Spleen (tissue), 11 donors: ENCODE results near the gene TC2N. TPM values are rescaled to one million over a fixed set of nuclear protein-coding genes. Genes with fewer than 3 reads are reported as not detected.

Experiments
- DNase-seq: peaks from one replicate; pipeline ENCODE4 v3.0.0-alpha.2; 2020
- H3K27ac ChIP-seq, 8 donors: fragments of 200-600 bp; sonication (generic) in 7 of 8; 1 replicate in 4 of 8; 2 replicates in 4 of 8; pipeline versions ENCODE4 v1.5.0 to v1.8.0; 2016 to 2021; ENCODE audit warnings: inconsistent platforms in 4 of 8, mild to moderate bottlenecking in 4 of 8, moderate library complexity in 1 of 8
- H3K27me3 ChIP-seq, 7 donors: fragments of 200-600 bp; sonication (generic) in 6 of 7; replicated peaks in 1 of 7; 1 replicate in 4 of 7; 2 replicates in 3 of 7; pipeline versions ENCODE4 v1.5.0 to v1.8.0; 2016 to 2021; ENCODE audit warnings: inconsistent platforms in 3 of 7, mild to moderate bottlenecking in 1 of 7
- H3K36me3 ChIP-seq, 6 donors: fragments of 200-600 bp; sonication (generic) in 5 of 6; 1 replicate in 4 of 6; 2 replicates in 2 of 6; pipeline versions ENCODE4 v1.5.0 to v1.8.0; 2016 to 2021; ENCODE audit warnings: inconsistent platforms in 2 of 6
- H3K4me1 ChIP-seq, 6 donors: fragments of 200-600 bp; sonication (generic) in 5 of 6; 1 replicate in 3 of 6; 2 replicates in 3 of 6; pipeline versions ENCODE4 v1.5.0 to v1.8.0; 2016 to 2021; ENCODE audit warnings: inconsistent platforms in 3 of 6
- H3K4me3 ChIP-seq, 8 donors: fragments of 200-600 bp; sonication (generic) in 7 of 8; 1 replicate in 4 of 8; 2 replicates in 4 of 8; pipeline versions ENCODE4 v1.5.0 to v1.8.0; 2016 to 2021; ENCODE audit warnings: inconsistent platforms in 4 of 8, mild to moderate bottlenecking in 4 of 8, moderate library complexity in 2 of 8
- H3K9me3 ChIP-seq, 8 donors: fragments of 200-600 bp; sonication (generic) in 7 of 8; 1 replicate in 4 of 8; 2 replicates in 4 of 8; pipeline versions ENCODE4 v1.5.0 to v1.8.0; 2016 to 2021; ENCODE audit warnings: inconsistent platforms in 4 of 8
- CTCF ChIP-seq, 11 experiments: fragments of 200-600 bp in 7 of 11; fragments of 450-650 bp in 4 of 11; sonication (generic) in 4 of 11; IDR thresholded peaks in 8 of 11; conservative IDR thresholded peaks in 3 of 11; 1 replicate in 7 of 11; 2 replicates in 4 of 11; pipeline versions ENCODE4 v1.4.0 to v1.8.0; 2016 to 2021; ENCODE audit warnings: antibody characterized with exemption in 11 of 11, inconsistent platforms in 4 of 11, mild to moderate bottlenecking in 1 of 11
- POLR2A ChIP-seq, 3 donors: fragments of 450-650 bp; IDR thresholded peaks; one replicate each; pipeline ENCODE4 v1.5.1; 2017; ENCODE audit warnings: antibody characterized with exemption in 3 of 3, mild to moderate bottlenecking in 1 of 3
- POLR2AphosphoS5 ChIP-seq, 3 donors: sonication (generic); formaldehyde crosslinking; IDR thresholded peaks; one replicate each; pipeline ENCODE4 v1.5.1; 2017; ENCODE audit warnings: antibody characterized with exemption in 3 of 3
- WGBS, 5 donors: extraction: QIAGEN DNeasy Blood & Tissue Kit in 3 of 5; methylation state at CpG; one replicate each; pipeline versions ENCODE4 v1.1.5 to v1.1.7; 2013 to 2018; 5-methylcytosine and 5-hydroxymethylcytosine counted together
- intact Hi-C: fragments of 100-400 bp; cut with DNase I; formaldehyde crosslinking; loops from one replicate; pipeline ENCODE4 v1.15.0; 2023; ENCODE audit warnings: low total_unique reads
- polyA plus RNA-seq, 3 donors: library from polyadenylated mRNA; stranded (reverse); fragments of 200-250 nt; gene quantifications; one replicate each; pipeline ENCODE4 v1.2.1, GENCODE V29; 2013
- total RNA-seq, 7 donors: library from RNA; depleted of rRNA in 3 of 7; stranded (reverse); fragments of >200 nt in 3 of 7; fragmentation: NEBNext Ultra II Directional in 4 of 7; extraction: Animal tissue kit (Norgen Biotek cat#: 25700) in 4 of 7; gene quantifications; one replicate each; pipeline versions ENCODE4 v1.1.0 to v1.2.1, GENCODE V29; 2016 to 2021
- donor health status: healthy with polysubstance abuse.
- donor health status: DM: no; HTN: no; CAD: no; lungs with moderate emphysema.
- donor health status: DM: no; HTN: no; CAD: no.
- donor health status: Bipolar disorder and iron deficiency.
- donor health status: healthy.
- donor health status: DM: no; HTN: no; CAD: no.
- donor health status: DM: yes; HTN: yes; CAD: no.

The TC2N gene
- total and polyA plus RNA-seq, 10 donors: 5.3 to 50.7 (median 35.5) TPM

GRCh38 chr14:91879196-91879595 is 11.9 kb upstream of the TC2N start:
- Histone ChIP-seq H3K4me3 (no peak overlapping the region), H3K36me3 (peaks cover 0 to 50% (median 0%) of the 10 kb centered on the region in 6 donors), H3K27ac (no peak overlapping the region), H3K4me1 (peaks cover 0 to 31% (median 6%) of the 10 kb centered on the region in 6 donors), H3K27me3 (no peaks in the 10 kb centered on the region), H3K9me3 (no peaks in the 10 kb centered on the region)
- 74 to 87% (median 76%) methylated on average over 6 of the region's 6 CpGs for WGBS, 5 donors
- no peak for DNase-seq
- TF ChIP-seq POLR2AphosphoS5 (IDR thresholded peaks at IDR 0.05) (peak in 1 of 3 donors; percentile 15), POLR2A (IDR thresholded peaks at IDR 0.05) (no peak)
- intact Hi-C loops: no loop called here

GRCh38 chr14:91878274-91878673 is 10.9 kb upstream of the TC2N start:
- DNase-seq: no peak
- WGBS, 5 donors: 93 to 98% (median 96%) methylated on average over 5 of the region's 5 CpGs
- Histone ChIP-seq H3K36me3 (peaks cover 0 to 59% (median 0%) of the 10 kb centered on the region in 6 donors), H3K27me3 (no peaks in the 10 kb centered on the region), H3K4me1 (peaks cover 4 to 40% (median 15%) of the 10 kb centered on the region in 6 donors), H3K27ac (no peak overlapping the region), H3K4me3 (no peak overlapping the region), H3K9me3 (no peaks in the 10 kb centered on the region)
- TF ChIP-seq POLR2AphosphoS5 (IDR thresholded peaks at IDR 0.05) (no peak), CTCF (IDR thresholded peaks at IDR 0.05 in 8 of 11, conservative IDR thresholded peaks at IDR 0.05 in 3 of 11) (no peak), POLR2A (IDR thresholded peaks at IDR 0.05) (no peak)
- intact Hi-C loops: no loop called here

GRCh38 chr14:91877376-91877915 is 10.1 kb upstream of the TC2N start:
- Histone ChIP-seq H3K4me1 (peaks cover 11 to 43% (median 23%) of the 10 kb centered on the region in 6 donors), H3K27ac (no peak overlapping the region), H3K36me3 (peaks cover 0 to 58% (median 0%) of the 10 kb centered on the region in 6 donors), H3K27me3 (no peaks in the 10 kb centered on the region), H3K9me3 (no peaks in the 10 kb centered on the region), H3K4me3 (no peak overlapping the region)
- WGBS, 5 donors: 61 to 86% (median 65%) methylated on average over 13 of the region's 13 CpGs
- no peak for TF ChIP-seq POLR2A (IDR thresholded peaks at IDR 0.05)
- no peak for DNase-seq
- intact Hi-C loops: no loop called here

GRCh38 chr14:91876492-91876891 is 9.2 kb upstream of the TC2N start:
- intact Hi-C loops: no loop called here
- TF ChIP-seq POLR2AphosphoS5 (IDR thresholded peaks at IDR 0.05): no peak
- no peak for TF ChIP-seq POLR2A (IDR thresholded peaks at IDR 0.05)
- TF ChIP-seq CTCF (IDR thresholded peaks at IDR 0.05 in 8 of 11, conservative IDR thresholded peaks at IDR 0.05 in 3 of 11): no peak
- Histone ChIP-seq H3K4me3 (no peak overlapping the region), H3K27ac (no peak overlapping the region), H3K36me3 (peaks cover 0 to 55% (median 0%) of the 10 kb centered on the region in 6 donors), H3K27me3 (no peaks in the 10 kb centered on the region), H3K9me3 (no peaks in the 10 kb centered on the region), H3K4me1 (peaks cover 17 to 50% (median 33%) of the 10 kb centered on the region in 6 donors)
- DNase-seq: no peak
- WGBS, 5 donors: 83 to 96% (median 95%) methylated on average over 6 of the region's 6 CpGs

- WGBS, 5 donors: 80 to 92% (median 87%) methylated on average over 9 of the region's 9 CpGs
- no peak for DNase-seq
- H3K27ac ChIP-seq: peak overlapping the region in 3 of 8 donors; percentile 8 to 34 (median 28)
- H3K27me3 ChIP-seq: no peaks in the 10 kb centered on the region
- H3K4me1 ChIP-seq: peaks cover 17 to 57% (median 38%) of the 10 kb centered on the region in 6 donors
- no peak for TF ChIP-seq POLR2A (IDR thresholded peaks at IDR 0.05)
- no peak for TF ChIP-seq CTCF (IDR thresholded peaks at IDR 0.05 in 8 of 11, conservative IDR thresholded peaks at IDR 0.05 in 3 of 11)
- no peaks in the 10 kb centered on the region for H3K9me3 ChIP-seq
- H3K36me3 ChIP-seq: peaks cover 0 to 56% (median 0%) of the 10 kb centered on the region in 6 donors
- no peak overlapping the region for H3K4me3 ChIP-seq
- intact Hi-C loops: no loop called here
Measured at GRCh38 chr14:91875525-91876286, 8.4 kb upstream of the TC2N start.
